IMR-90 (cell line): ENCODE measurements around the gene HS2ST1. TPM values are rescaled to one million over a fixed set of nuclear protein-coding genes. Genes with fewer than 3 reads are reported as not detected.

Experiments
- ATAC-seq: fragments of 200-7000 bp; cut with Tn5 transposase; 2 replicates; pipeline ENCODE4 v1.9.1; 2020; ENCODE audit warnings: low read depth, mild to moderate bottlenecking, moderate library complexity
- BruUV-seq: library from RNA; stranded (reverse); fragments of 400-500 nt; replicated peaks from 2 replicates; lab custom pipeline; 2021; lab: Mats Ljungman, UMichigan
- CTCF ChIA-PET: fragments of 300-600 bp; formaldehyde crosslinking; extraction: SDS; loops from one replicate; lab custom pipeline; 2021; ENCODE audit warnings: antibody characterized with exemption; lab: Yijun Ruan, JAX
- POLR2A ChIA-PET: fragments of 300-600 bp; sonication (Branson Sonifier 250); formaldehyde crosslinking; loops from one replicate; lab custom pipeline; 2022; ENCODE audit warnings: antibody characterized with exemption; ENCODE audit not compliant: unreplicated experiment; lab: Charles Lee
- DNase-seq: peaks from one replicate; pipeline ENCODE4 v3.0.0; 2013
- H2AFZ ChIP-seq: replicated peaks from 2 replicates; pipeline ENCODE3; 2013; ENCODE audit warnings: low read length, mild to moderate bottlenecking; ENCODE audit not compliant: poor library complexity
- H2AK5ac ChIP-seq: 2 replicates; pipeline ENCODE4 v1.6.1; 2013; ENCODE audit warnings: low read depth, low read length, inconsistent platforms
- H2AK9ac ChIP-seq: replicated peaks from 2 replicates; pipeline ENCODE3; 2013; ENCODE audit warnings: mild to moderate bottlenecking, low read depth, low read length, moderate library complexity; ENCODE audit not compliant: poor library complexity
- H2BK120ac ChIP-seq: 2 replicates; pipeline ENCODE4 v1.6.1; 2013; ENCODE audit warnings: low read depth, low read length, inconsistent platforms
- H2BK15ac ChIP-seq: 3 replicates; pipeline ENCODE4 v1.6.1; 2013; ENCODE audit warnings: low read depth, low read length, inconsistent platforms
- H2BK20ac ChIP-seq: 2 replicates; pipeline ENCODE4 v1.6.1; 2013; ENCODE audit warnings: low read depth, mild to moderate bottlenecking, inconsistent platforms, low read length, moderate library complexity
- H2BK5ac ChIP-seq: 2 replicates; pipeline ENCODE4 v1.6.1; 2013; ENCODE audit warnings: mild to moderate bottlenecking, low read depth, low read length, inconsistent platforms; ENCODE audit not compliant: poor library complexity, severe bottlenecking
- H3K14ac ChIP-seq: replicated peaks from 2 replicates; pipeline ENCODE4 v1.6.1; 2013; ENCODE audit warnings: low read depth, low read length, inconsistent platforms
- H3K18ac ChIP-seq: 2 replicates; pipeline ENCODE4 v1.6.1; 2013; ENCODE audit warnings: low read depth, low read length, control low read depth
- H3K23ac ChIP-seq: 2 replicates; pipeline ENCODE4 v1.6.1; 2013; ENCODE audit warnings: low read depth, low read length, inconsistent platforms
- H3K27ac ChIP-seq: 2 replicates; pipeline ENCODE4 v1.5.1; 2013; ENCODE audit warnings: mild to moderate bottlenecking, control low read depth, low read length; ENCODE audit not compliant: insufficient read depth
- H3K27me3 ChIP-seq: 2 replicates; pipeline ENCODE4 v1.6.1; 2013; ENCODE audit warnings: low read length; ENCODE audit not compliant: control insufficient read depth, insufficient read depth
- H3K36me3 ChIP-seq: 2 replicates; pipeline ENCODE4 v1.6.1; 2013; ENCODE audit warnings: low read length, mixed read lengths; ENCODE audit not compliant: control insufficient read depth, insufficient read depth
- H3K4ac ChIP-seq: 2 replicates; pipeline ENCODE4 v1.6.1; 2013; ENCODE audit warnings: low read depth, low read length, inconsistent platforms
- H3K4me1 ChIP-seq: 2 replicates; pipeline ENCODE4 v1.6.1; 2013; ENCODE audit warnings: low read length, mixed read lengths; ENCODE audit not compliant: control insufficient read depth, insufficient read depth
- H3K4me2 ChIP-seq: 2 replicates; pipeline ENCODE4 v1.6.1; 2013; ENCODE audit warnings: low read depth, mild to moderate bottlenecking, control low read depth, low read length, moderate library complexity
- H3K4me3 ChIP-seq: 2 replicates; pipeline ENCODE4 v1.5.1; 2013; ENCODE audit warnings: low read depth, mild to moderate bottlenecking, control low read depth, low read length, moderate library complexity; ENCODE audit not compliant: insufficient read depth
- H3K56ac ChIP-seq: 2 replicates; pipeline ENCODE4 v1.6.1; 2013; ENCODE audit warnings: low read length, inconsistent platforms; ENCODE audit not compliant: insufficient read depth; ENCODE audit errors: extremely low read depth
- H3K79me1 ChIP-seq, 2 experiments: 2 replicates each; pipeline ENCODE4 v1.6.1; 2013; ENCODE audit warnings: low read length in 2 of 2, inconsistent platforms in 1 of 2, low read depth in 1 of 2
- H3K9ac ChIP-seq: 2 replicates; pipeline ENCODE4 v1.6.1; 2013; ENCODE audit warnings: low read depth, low read length, control low read depth
- H3K9me1 ChIP-seq: 2 replicates; pipeline ENCODE4 v1.6.1; 2013; ENCODE audit warnings: low read length, inconsistent platforms; ENCODE audit not compliant: insufficient read depth
- H3K9me3 ChIP-seq: 2 replicates; pipeline ENCODE4 v1.6.1; 2013; ENCODE audit warnings: low read length; ENCODE audit not compliant: control insufficient read depth, insufficient read depth
- H4K20me1 ChIP-seq: 2 replicates; pipeline ENCODE4 v1.6.1; 2013; ENCODE audit warnings: low read length, inconsistent platforms; ENCODE audit not compliant: insufficient read depth
- H4K5ac ChIP-seq: 2 replicates; pipeline ENCODE4 v1.6.1; 2013; ENCODE audit warnings: mild to moderate bottlenecking, low read depth, low read length, control low read depth
- H4K8ac ChIP-seq, 2 experiments: 2 replicates each; pipeline ENCODE4 v1.6.1; 2013; ENCODE audit warnings: low read depth in 2 of 2, low read length in 2 of 2, control low read depth in 1 of 2, inconsistent platforms in 1 of 2
- H4K91ac ChIP-seq: 2 replicates; pipeline ENCODE4 v1.6.1; 2013; ENCODE audit warnings: low read depth, low read length, inconsistent platforms; ENCODE audit not compliant: insufficient read depth
- BHLHE40 ChIP-seq: fragments of 150-350 bp; IDR thresholded peaks from 2 replicates; pipeline ENCODE4 v1.6.1; 2016; ENCODE audit warnings: mild to moderate bottlenecking, low read depth, low read length
- CHD1 ChIP-seq: IDR thresholded peaks from 2 replicates; pipeline ENCODE4 v1.6.1; 2012; ENCODE audit warnings: low read depth, low read length, improper control_type of control experiment
- FOS ChIP-seq: fragments of 150-350 bp; IDR thresholded peaks from 2 replicates; pipeline ENCODE4 v1.6.1; 2016; ENCODE audit warnings: low read depth, low read length
- MAZ ChIP-seq: IDR thresholded peaks from 2 replicates; pipeline ENCODE4 v1.6.1; 2012; ENCODE audit warnings: low read depth, mild to moderate bottlenecking, low read length, improper control_type of control experiment, moderate library complexity, borderline replicate concordance
- MXI1 ChIP-seq: IDR thresholded peaks from 2 replicates; pipeline ENCODE4 v1.6.1; 2012; ENCODE audit warnings: low read depth, mild to moderate bottlenecking, low read length, moderate library complexity, borderline replicate concordance
- RAD21 ChIP-seq: IDR thresholded peaks from 2 replicates; pipeline ENCODE4 v1.6.1; 2012; ENCODE audit warnings: low read length, improper control_type of control experiment
- WGBS, 2 experiments: methylation state at CpG; one replicate each; pipeline versions ENCODE4 v1.1.5 to v1.1.7; 2013; ENCODE audit warnings: missing lambda C conversion rate in 2 of 2; ENCODE audit not compliant: insufficient read length in 1 of 2; ENCODE audit errors: extremely low coverage in 2 of 2; 5-methylcytosine and 5-hydroxymethylcytosine counted together
- dilution Hi-C: fragments of 300-500 bp; cut with HindIII; formaldehyde crosslinking; loops from one replicate; pipeline ENCODE4 v1.14.3; 2018; ENCODE audit warnings: low sequenced_read_pairs; ENCODE audit not compliant: unreplicated experiment
- in situ Hi-C: fragments of 300-500 bp; cut with MboI; formaldehyde crosslinking; loops from 3 replicates; pipeline ENCODE4 v1.14.3; 2019; ENCODE audit warnings: low sequenced_read_pairs, inconsistent platforms, mixed read lengths
- intact Hi-C: fragments of 100-400 bp; cut with micrococcal nuclease; formaldehyde crosslinking; loops from 2 replicates; pipeline ENCODE4 v1.10.0; 2022
- polyA plus RNA-seq, 3 experiments: library from polyadenylated mRNA; depleted of rRNA; stranded (reverse); fragments of >200 nt; gene quantifications; 2 replicates each; pipeline ENCODE4 v1.2.3, GENCODE V29; 2012; ENCODE audit warnings: low replicate concordance in 1 of 3
- total RNA-seq: library from RNA; depleted of rRNA; stranded (reverse); fragments of >200 nt; gene quantifications from 2 replicates; pipeline ENCODE4 v1.2.3, GENCODE V29; 2012
- TF ChIP-seq, protein P1 (sequence below): fragments of 150-350 bp; IDR thresholded peaks from 2 replicates; pipeline ENCODE4 v1.6.1; 2017; ENCODE audit warnings: mild to moderate bottlenecking, antibody characterized with exemption, low read length, low read depth

The HS2ST1 gene
- total and polyA plus RNA-seq, 2 of the 4 experiments (the other 2 are of a cell fraction) = 7.8 to 13.1 TPM

- H3K4ac ChIP-seq = peak overlapping the region; percentile 43
- H3K23ac ChIP-seq = 0 out of 2 replicates have a peak overlapping the region, but pooled peaks have one; percentile 33
- no peak overlapping the region for H3K18ac ChIP-seq
- H3K9me3 ChIP-seq = no peaks in the 10 kb centered on the region
- H3K4me2 ChIP-seq = no peak overlapping the region
- WGBS, 2 experiments = no CpG with 5 or more reads among the region's 3 CpGs
- no peak for TF ChIP-seq RAD21
- TF ChIP-seq MXI1 = no peak
- no peak for TF ChIP-seq FOS
- TF ChIP-seq BHLHE40 = no peak
- TF ChIP-seq CHD1 = no peak
- TF ChIP-seq MAZ = no peak
- TF ChIP-seq, protein P1, sequence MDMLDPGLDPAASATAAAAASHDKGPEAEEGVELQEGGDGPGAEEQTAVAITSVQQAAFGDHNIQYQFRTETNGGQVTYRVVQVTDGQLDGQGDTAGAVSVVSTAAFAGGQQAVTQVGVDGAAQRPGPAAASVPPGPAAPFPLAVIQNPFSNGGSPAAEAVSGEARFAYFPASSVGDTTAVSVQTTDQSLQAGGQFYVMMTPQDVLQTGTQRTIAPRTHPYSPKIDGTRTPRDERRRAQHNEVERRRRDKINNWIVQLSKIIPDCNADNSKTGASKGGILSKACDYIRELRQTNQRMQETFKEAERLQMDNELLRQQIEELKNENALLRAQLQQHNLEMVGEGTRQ = no peak
- H3K27ac ChIP-seq = no peak overlapping the region
- DNase-seq = peak; percentile 85
- no peak overlapping the region for H3K9ac ChIP-seq
- no peaks in the 10 kb centered on the region for H3K36me3 ChIP-seq
- peak overlapping the region; percentile 24 for H2AFZ ChIP-seq
- H4K8ac ChIP-seq = peak overlapping the region in 1 of 2 experiments; percentile 17; a peak in 1 of 4 replicates
- dilution Hi-C loops (no loop called here), in situ Hi-C loops (no loop called here), intact Hi-C loops (no loop called here)
- no peaks in the 10 kb centered on the region for H3K79me1 ChIP-seq
- ChIA-PET POLR2A (no interaction called here), CTCF (no interaction called here)
- H3K56ac ChIP-seq = no peak overlapping the region
- H2BK120ac ChIP-seq = peak overlapping the region; percentile 53; the same call in 1 of the 2 replicates
- peak overlapping the region; percentile 10; the same call in 1 of the 3 replicates for H2BK15ac ChIP-seq
- no TSS peak for BruUV-seq
- H2BK20ac ChIP-seq = no peak overlapping the region
- no peak overlapping the region for H3K4me3 ChIP-seq
- H3K27me3 ChIP-seq = no peaks in the 10 kb centered on the region
- H2AK9ac ChIP-seq = peak overlapping the region; percentile 73
- peak; percentile 79 for ATAC-seq
- H2BK5ac ChIP-seq = no peak overlapping the region
- peaks cover 8% of the 10 kb centered on the region for H3K4me1 ChIP-seq
- no peaks in the 10 kb centered on the region for H4K20me1 ChIP-seq
- H4K5ac ChIP-seq = no peak overlapping the region
- H3K14ac ChIP-seq = 0 out of 2 replicates have a peak overlapping the region, but pooled peaks have one; percentile 50
- peaks cover 12% of the 10 kb centered on the region for H3K9me1 ChIP-seq
- H2AK5ac ChIP-seq = peak overlapping the region; percentile 48; the same call in 1 of the 2 replicates
- H4K91ac ChIP-seq = peak overlapping the region; percentile 27; the same call in 1 of the 2 replicates
Measured at GRCh38 chr1:87115317-87115890, 201.0 kb downstream of the HS2ST1 start.
